Uterus (tissue), 4 donors: ENCODE data around the gene SURF4. TPM values are rescaled to one million over a fixed set of nuclear protein-coding genes. Genes with fewer than 3 reads are reported as not detected.

Experiments
- DNase-seq, 2 donors: peaks; one replicate each; pipeline ENCODE4 v3.0.0-alpha.2; 2019 to 2020
- H3K27ac ChIP-seq, 2 donors: fragments of 200-600 bp; sonication (generic); 1 replicate in 1 of 2; 2 replicates in 1 of 2; pipeline ENCODE4 v1.5.1; 2016 to 2018
- H3K27me3 ChIP-seq, 2 donors: fragments of 200-600 bp; sonication (generic); one replicate each; pipeline ENCODE4 v1.5.1; 2018 to 2019; ENCODE audit warnings: control low read depth in 1 of 2
- H3K36me3 ChIP-seq, 2 donors: fragments of 200-600 bp; sonication (generic); one replicate each; pipeline ENCODE4 v1.5.1; 2019; ENCODE audit warnings: control low read depth in 1 of 2
- H3K4me1 ChIP-seq, 2 donors: fragments of 200-600 bp; sonication (generic); one replicate each; pipeline ENCODE4 v1.5.1; 2018 to 2019; ENCODE audit warnings: control low read depth in 1 of 2
- H3K4me3 ChIP-seq, 2 donors: fragments of 200-600 bp; sonication (generic); 1 replicate in 1 of 2; 2 replicates in 1 of 2; pipeline ENCODE4 v1.5.1; 2018 to 2019; ENCODE audit warnings: mild to moderate bottlenecking in 1 of 2
- H3K9me3 ChIP-seq, 2 donors: fragments of 200-600 bp; sonication (generic); one replicate each; pipeline ENCODE4 v1.5.1; 2019; ENCODE audit warnings: control low read depth in 1 of 2
- POLR2A ChIP-seq, 2 donors: fragments of 450-650 bp; IDR thresholded peaks; one replicate each; pipeline ENCODE4 v1.6.1; 2016; ENCODE audit warnings: antibody characterized with exemption in 2 of 2, mild to moderate bottlenecking in 1 of 2, moderate library complexity in 1 of 2
- intact Hi-C: fragments of 100-400 bp; cut with DNase I; formaldehyde crosslinking; loops from one replicate; pipeline ENCODE4 v1.15.1; 2023; ENCODE audit warnings: low total_unique reads
- total RNA-seq, 4 donors: library from RNA; depleted of rRNA in 3 of 4; stranded (reverse); fragments of >200 nt in 3 of 4; gene quantifications; one replicate each; pipeline versions ENCODE4 v1.1.0 to v1.2.4, GENCODE V29; 2014 to 2023
- TF ChIP-seq, protein P1 (sequence below), 4 experiments: fragments of 200-600 bp in 2 of 4; fragments of 450-650 bp in 2 of 4; sonication (generic) in 2 of 4; IDR thresholded peaks; one replicate each; pipeline ENCODE4 v1.5.1; 2016 to 2019; ENCODE audit warnings: antibody characterized with exemption in 4 of 4, mild to moderate bottlenecking in 2 of 4, moderate library complexity in 1 of 4
- donor health status: DM: yes; HTN: yes; CAD: no.

SURF4 gene
- total RNA-seq, 4 donors from 2014 or later = 74.7 to 262 (median 108) TPM

DNA sequence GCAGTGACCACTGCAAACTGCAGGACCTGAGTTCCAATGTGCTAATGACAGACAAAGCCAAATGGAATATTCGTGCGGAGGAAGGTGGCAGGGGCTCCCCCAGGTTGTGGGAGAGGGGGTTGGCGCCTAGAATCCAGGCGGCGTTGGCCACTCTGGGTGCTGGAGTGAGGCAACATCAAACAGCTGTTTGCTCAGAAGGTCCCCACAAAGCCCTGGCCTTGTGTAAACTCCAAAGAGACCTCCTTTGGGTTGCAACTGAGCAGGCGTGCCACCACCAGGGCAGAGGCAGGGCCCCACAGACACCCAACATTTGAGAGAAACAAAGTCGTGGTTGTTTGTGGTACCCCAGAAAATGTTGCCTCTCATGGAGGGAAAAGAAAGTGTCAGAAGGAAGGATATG, 14.9 kb upstream of the SURF4 start:
- TF ChIP-seq, protein P1, sequence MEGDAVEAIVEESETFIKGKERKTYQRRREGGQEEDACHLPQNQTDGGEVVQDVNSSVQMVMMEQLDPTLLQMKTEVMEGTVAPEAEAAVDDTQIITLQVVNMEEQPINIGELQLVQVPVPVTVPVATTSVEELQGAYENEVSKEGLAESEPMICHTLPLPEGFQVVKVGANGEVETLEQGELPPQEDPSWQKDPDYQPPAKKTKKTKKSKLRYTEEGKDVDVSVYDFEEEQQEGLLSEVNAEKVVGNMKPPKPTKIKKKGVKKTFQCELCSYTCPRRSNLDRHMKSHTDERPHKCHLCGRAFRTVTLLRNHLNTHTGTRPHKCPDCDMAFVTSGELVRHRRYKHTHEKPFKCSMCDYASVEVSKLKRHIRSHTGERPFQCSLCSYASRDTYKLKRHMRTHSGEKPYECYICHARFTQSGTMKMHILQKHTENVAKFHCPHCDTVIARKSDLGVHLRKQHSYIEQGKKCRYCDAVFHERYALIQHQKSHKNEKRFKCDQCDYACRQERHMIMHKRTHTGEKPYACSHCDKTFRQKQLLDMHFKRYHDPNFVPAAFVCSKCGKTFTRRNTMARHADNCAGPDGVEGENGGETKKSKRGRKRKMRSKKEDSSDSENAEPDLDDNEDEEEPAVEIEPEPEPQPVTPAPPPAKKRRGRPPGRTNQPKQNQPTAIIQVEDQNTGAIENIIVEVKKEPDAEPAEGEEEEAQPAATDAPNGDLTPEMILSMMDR (IDR thresholded peaks at IDR 0.05) = no peak
- TF ChIP-seq POLR2A (IDR thresholded peaks at IDR 0.05) = no peak
- Histone ChIP-seq H3K27ac (no peak overlapping the region), H3K36me3 (no peaks in the 10 kb centered on the region), H3K27me3 (no peaks in the 10 kb centered on the region), H3K4me3 (no peak overlapping the region), H3K4me1 (no peaks in the 10 kb centered on the region), H3K9me3 (no peaks in the 10 kb centered on the region)
- intact Hi-C loops = no loop called here
- DNase-seq = no peak

DNA sequence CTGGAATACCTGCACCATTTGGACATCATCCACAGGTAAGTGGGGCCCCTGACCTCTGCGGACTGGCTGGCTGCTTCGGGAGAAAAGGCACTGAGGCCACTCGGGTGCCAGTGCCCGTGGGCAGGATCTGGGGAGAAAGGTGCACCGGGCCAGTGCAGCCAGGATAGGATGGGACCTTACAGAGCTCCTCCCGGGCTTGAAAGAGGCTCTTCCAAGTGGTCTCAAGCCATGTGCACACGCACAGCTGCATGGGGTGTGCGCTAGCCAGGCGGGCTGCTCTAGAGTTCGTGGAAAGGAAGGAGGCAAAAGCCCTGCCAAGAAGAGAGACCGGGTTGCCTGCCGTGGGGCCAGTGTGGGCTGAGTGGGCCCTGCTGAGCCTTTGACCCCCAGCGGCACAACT, 13.7 kb upstream of the SURF4 start:
- H3K4me3 ChIP-seq = no peak overlapping the region
- no peak overlapping the region for H3K27ac ChIP-seq
- no peaks in the 10 kb centered on the region for H3K27me3 ChIP-seq
- no peak for TF ChIP-seq POLR2A (IDR thresholded peaks at IDR 0.05)
- TF ChIP-seq, protein P1 (IDR thresholded peaks at IDR 0.05) = no peak
- DNase-seq = no peak
- H3K36me3 ChIP-seq = no peaks in the 10 kb centered on the region
- intact Hi-C loops = no loop called here
- no peaks in the 10 kb centered on the region for H3K9me3 ChIP-seq
- H3K4me1 ChIP-seq = no peaks in the 10 kb centered on the region

DNA sequence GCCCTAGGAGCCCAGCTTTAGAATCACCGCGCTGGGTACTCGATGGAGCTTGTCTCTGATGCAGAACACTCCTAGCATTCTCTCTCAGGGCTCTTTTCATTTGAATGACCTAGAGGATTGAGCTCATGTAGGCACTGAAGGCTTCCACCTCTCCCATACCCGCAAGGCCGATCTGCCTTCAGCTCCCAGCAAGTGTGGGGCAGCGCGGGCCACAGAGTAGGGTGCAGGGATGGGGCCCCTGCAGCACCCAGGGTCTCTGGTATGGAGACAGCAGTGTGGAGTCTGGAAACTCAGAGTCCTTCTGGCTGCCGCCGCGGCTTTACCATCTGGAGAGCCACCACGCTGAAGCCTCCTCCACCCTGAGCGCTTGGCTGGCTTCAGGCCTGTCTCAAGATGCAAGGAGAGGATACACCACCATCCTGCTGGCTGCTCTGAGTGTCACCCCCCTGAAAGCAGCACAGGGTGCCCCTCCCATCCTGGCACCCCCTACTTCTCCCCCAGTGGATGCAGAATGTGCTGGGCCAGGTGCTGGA, 13.2 kb upstream of the SURF4 start:
- H3K9me3 ChIP-seq = no peaks in the 10 kb centered on the region
- no peaks in the 10 kb centered on the region for H3K4me1 ChIP-seq
- H3K27me3 ChIP-seq = no peaks in the 10 kb centered on the region
- no peak for TF ChIP-seq POLR2A (IDR thresholded peaks at IDR 0.05)
- TF ChIP-seq, protein P1 (IDR thresholded peaks at IDR 0.05) = no peak
- no peak for DNase-seq
- no peak overlapping the region for H3K27ac ChIP-seq
- intact Hi-C loops = no loop called here
- H3K36me3 ChIP-seq = no peaks in the 10 kb centered on the region
- H3K4me3 ChIP-seq = no peak overlapping the region

DNA sequence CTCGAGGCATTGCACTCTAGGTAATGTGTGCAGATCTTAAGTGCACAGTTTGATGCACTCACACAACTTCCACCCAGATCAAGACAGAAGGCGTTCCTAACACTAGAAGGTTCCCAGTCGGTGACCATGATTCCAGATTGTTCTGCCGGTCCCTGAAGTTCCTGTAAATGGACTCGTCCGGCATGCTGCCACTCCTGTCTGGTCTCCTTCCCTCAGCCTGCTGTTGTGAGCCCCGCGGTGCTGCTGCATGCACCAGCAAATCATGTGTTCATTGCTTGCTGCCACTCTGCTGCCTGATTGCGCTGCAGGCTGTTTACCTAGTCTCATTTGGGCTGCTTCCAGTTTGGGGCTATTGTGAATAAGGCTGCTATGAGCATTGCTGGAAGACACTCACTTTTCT, 11.8 kb upstream of the SURF4 start:
- no peak for DNase-seq
- no peak for TF ChIP-seq POLR2A (IDR thresholded peaks at IDR 0.05)
- intact Hi-C loops = no loop called here
- H3K27ac ChIP-seq = no peak overlapping the region
- no peaks in the 10 kb centered on the region for H3K4me1 ChIP-seq
- H3K27me3 ChIP-seq = no peaks in the 10 kb centered on the region
- no peaks in the 10 kb centered on the region for H3K36me3 ChIP-seq
- H3K9me3 ChIP-seq = no peaks in the 10 kb centered on the region
- no peak overlapping the region for H3K4me3 ChIP-seq

GRCh38 chr9:133386338-133386737, 10.5 kb upstream of the SURF4 start:
- intact Hi-C loops = no loop called here
- no peaks in the 10 kb centered on the region for H3K4me1 ChIP-seq
- H3K4me3 ChIP-seq = no peak overlapping the region
- H3K27ac ChIP-seq = no peak overlapping the region
- no peaks in the 10 kb centered on the region for H3K27me3 ChIP-seq
- H3K9me3 ChIP-seq = no peaks in the 10 kb centered on the region
- no peaks in the 10 kb centered on the region for H3K36me3 ChIP-seq
- TF ChIP-seq, protein P1 (IDR thresholded peaks at IDR 0.05) = no peak
- no peak for TF ChIP-seq POLR2A (IDR thresholded peaks at IDR 0.05)
- no peak for DNase-seq

GRCh38 chr9:133385452-133385851, 9.6 kb upstream of the SURF4 start:
- no peak for DNase-seq

More at GRCh38 chr9:133385452-133385851, 9.6 kb upstream of the SURF4 start:
- Histone ChIP-seq H3K4me1 (no peaks in the 10 kb centered on the region), H3K27me3 (no peaks in the 10 kb centered on the region), H3K4me3 (no peak overlapping the region), H3K27ac (no peak overlapping the region), H3K36me3 (no peaks in the 10 kb centered on the region), H3K9me3 (no peaks in the 10 kb centered on the region)
- intact Hi-C loops = no loop called here
- no peak for TF ChIP-seq POLR2A (IDR thresholded peaks at IDR 0.05)
- TF ChIP-seq, protein P1 (IDR thresholded peaks at IDR 0.05) = no peak
